PC-9 (cell line): ENCODE results near the gene CKS1B. TPM values are rescaled to one million over a fixed set of nuclear protein-coding genes. Genes with fewer than 3 reads are reported as not detected.

ENCODE experiments used
- BruUV-seq: library from RNA; stranded (reverse); fragments of 400-500 nt; replicated peaks from 2 replicates; lab custom pipeline; 2021; lab: Mats Ljungman, UMichigan
- CTCF ChIA-PET: fragments of 300-600 bp; sonication (Branson Sonifier 250); formaldehyde crosslinking; loops from one replicate; lab custom pipeline; 2022; ENCODE audit warnings: antibody characterized with exemption; lab: Charles Lee
- POLR2A ChIA-PET: fragments of 300-600 bp; sonication (Branson Sonifier 250); formaldehyde crosslinking; loops from one replicate; lab custom pipeline; 2022; ENCODE audit warnings: antibody characterized with exemption; ENCODE audit not compliant: unreplicated experiment; lab: Charles Lee
- DNase-seq, 2 experiments: peaks; one replicate each; pipeline versions ENCODE4 v3.0.0 to v3.0.0-alpha.2; 2015 to 2022; ENCODE audit warnings: mixed read lengths in 1 of 2
- H2AFZ ChIP-seq: fragments of 200-600 bp; sonication (generic); 2 replicates; pipeline ENCODE4 v1.8.1; 2017; ENCODE audit warnings: antibody characterized with exemption
- H3F3A ChIP-seq: fragments of 200-600 bp; sonication (generic); 2 replicates; pipeline ENCODE4 v1.8.1; 2017; ENCODE audit warnings: antibody characterized with exemption, mild to moderate bottlenecking, low read depth; ENCODE audit not compliant: insufficient read depth
- H3K27ac ChIP-seq: fragments of 200-600 bp; sonication (generic); 2 replicates; pipeline ENCODE4 v1.6.1; 2016; ENCODE audit warnings: mixed run types
- H3K27me3 ChIP-seq: fragments of 200-600 bp; sonication (generic); 2 replicates; pipeline ENCODE4 v1.6.1; 2016; ENCODE audit warnings: low read depth, mixed run types; ENCODE audit not compliant: insufficient read depth
- H3K36me3 ChIP-seq: fragments of 200-600 bp; sonication (generic); 2 replicates; pipeline ENCODE4 v1.6.1; 2016; ENCODE audit warnings: low read depth, mixed run types
- H3K4me1 ChIP-seq: fragments of 200-600 bp; sonication (generic); replicated peaks from 2 replicates; pipeline ENCODE4 v1.6.1; 2016; ENCODE audit warnings: mixed run types; ENCODE audit not compliant: insufficient read depth
- H3K4me2 ChIP-seq: fragments of 200-600 bp; sonication (generic); 2 replicates; pipeline ENCODE4 v1.6.1; 2017; ENCODE audit warnings: mixed run types
- H3K4me3 ChIP-seq: fragments of 200-600 bp; sonication (generic); 2 replicates; pipeline ENCODE4 v1.6.1; 2016; ENCODE audit warnings: mixed run types
- H3K79me2 ChIP-seq: fragments of 200-600 bp; sonication (generic); 2 replicates; pipeline ENCODE4 v1.6.1; 2017; ENCODE audit warnings: low read depth, mixed run types
- H3K9me2 ChIP-seq: fragments of 200-600 bp; sonication (generic); 2 replicates; pipeline ENCODE4 v1.8.1; 2017; ENCODE audit warnings: mild to moderate bottlenecking; ENCODE audit not compliant: insufficient read depth
- H3K9me3 ChIP-seq: fragments of 200-600 bp; sonication (generic); 2 replicates; pipeline ENCODE4 v1.8.1; 2016; ENCODE audit warnings: low read depth; ENCODE audit not compliant: insufficient read depth
- H4K20me1 ChIP-seq: fragments of 200-600 bp; sonication (generic); 2 replicates; pipeline ENCODE4 v1.8.1; 2017; ENCODE audit not compliant: insufficient read depth
- EZH2 ChIP-seq: fragments of 200-600 bp; sonication (generic); IDR thresholded peaks from 2 replicates; pipeline ENCODE4 v1.8.0; 2017; ENCODE audit warnings: antibody characterized with exemption, low read depth
- intact Hi-C: fragments of 100-400 bp; cut with micrococcal nuclease; formaldehyde crosslinking; loops from one replicate; pipeline ENCODE4 v1.10.0; 2022; ENCODE audit not compliant: unreplicated experiment
- total RNA-seq: library from RNA; stranded (reverse); gene quantifications from 2 replicates; pipeline ENCODE4 v1.2.3, GENCODE V29; 2021
- TF ChIP-seq, protein P1 (sequence below): fragments of 200-600 bp; sonication (generic); conservative IDR thresholded peaks from 2 replicates; pipeline ENCODE4 v1.6.1; 2017; ENCODE audit warnings: mixed run types, antibody characterized with exemption, mild to moderate bottlenecking, moderate library complexity

Gene CKS1B
- total RNA-seq, 1 experiment from 2014 or later = 236 TPM

DNA sequence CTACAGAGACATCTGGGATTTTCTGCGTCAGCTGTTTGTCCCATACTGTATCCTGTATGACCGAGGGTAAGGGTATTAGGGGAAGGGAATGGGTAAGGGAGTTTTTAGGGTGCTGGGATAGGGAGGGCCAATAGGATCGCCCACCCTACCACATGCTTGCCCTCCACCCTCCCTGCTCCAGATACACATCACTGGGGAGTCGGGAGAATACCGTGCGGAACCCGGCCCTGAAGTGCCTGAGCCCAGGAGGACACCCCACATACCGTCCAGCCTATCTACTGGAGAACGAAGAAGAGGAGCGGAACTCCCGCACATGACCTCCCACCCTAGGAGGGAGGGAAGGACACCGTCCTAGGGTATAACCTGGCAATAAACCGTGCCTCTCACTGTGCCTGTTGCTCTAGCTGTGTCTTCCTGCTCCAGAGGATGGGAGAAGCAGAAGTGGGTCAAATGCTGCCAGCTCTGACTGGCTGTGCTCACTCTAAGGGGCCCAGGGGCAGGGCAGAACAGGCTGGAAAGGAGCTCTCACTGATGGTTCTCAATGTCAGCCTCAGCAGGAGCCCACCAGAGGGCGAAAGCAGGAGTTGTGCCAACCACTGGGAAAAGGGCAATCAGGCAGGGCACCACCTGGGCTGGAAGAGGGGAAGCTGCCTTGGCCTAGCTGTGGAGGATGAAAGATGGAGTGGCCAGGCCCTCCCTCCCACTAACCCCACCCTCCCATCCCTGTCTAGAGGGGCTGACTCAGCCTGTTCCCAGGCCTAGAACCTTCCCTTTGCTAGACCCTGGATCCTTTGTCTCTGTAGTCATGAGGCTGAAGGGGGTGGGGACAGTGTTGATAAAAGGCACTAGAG lies 18.5 kb downstream of the CKS1B start:
- Histone ChIP-seq H3K79me2 (peaks cover 12% of the 10 kb centered on the region), H3K9me3 (no peaks in the 10 kb centered on the region), H3K4me3 (no peak overlapping the region), H3K27me3 (no peaks in the 10 kb centered on the region), H3K4me1 (peaks cover 19% of the 10 kb centered on the region), H3K4me2 (no peak overlapping the region), H4K20me1 (no peaks in the 10 kb centered on the region), H3K27ac (no peak overlapping the region), H3K9me2 (no peaks in the 10 kb centered on the region), H2AFZ (no peak overlapping the region), H3K36me3 (peaks cover 9% of the 10 kb centered on the region), H3F3A (peaks cover 54% of the 10 kb centered on the region)
- intact Hi-C loops = no loop called here
- POLR2A ChIA-PET = interaction anchor here (0.5 to 0.7 kb wide), 5 partner anchors 8 to 939 kb away, joined by 3 to 16 read pairs (median 6); partner anchors contain the start of gene PBXIP1
- CTCF ChIA-PET = no interaction called here
- no peak for DNase-seq
- no TSS peak for BruUV-seq
- TF ChIP-seq EZH2 = no peak
- TF ChIP-seq, protein P1, sequence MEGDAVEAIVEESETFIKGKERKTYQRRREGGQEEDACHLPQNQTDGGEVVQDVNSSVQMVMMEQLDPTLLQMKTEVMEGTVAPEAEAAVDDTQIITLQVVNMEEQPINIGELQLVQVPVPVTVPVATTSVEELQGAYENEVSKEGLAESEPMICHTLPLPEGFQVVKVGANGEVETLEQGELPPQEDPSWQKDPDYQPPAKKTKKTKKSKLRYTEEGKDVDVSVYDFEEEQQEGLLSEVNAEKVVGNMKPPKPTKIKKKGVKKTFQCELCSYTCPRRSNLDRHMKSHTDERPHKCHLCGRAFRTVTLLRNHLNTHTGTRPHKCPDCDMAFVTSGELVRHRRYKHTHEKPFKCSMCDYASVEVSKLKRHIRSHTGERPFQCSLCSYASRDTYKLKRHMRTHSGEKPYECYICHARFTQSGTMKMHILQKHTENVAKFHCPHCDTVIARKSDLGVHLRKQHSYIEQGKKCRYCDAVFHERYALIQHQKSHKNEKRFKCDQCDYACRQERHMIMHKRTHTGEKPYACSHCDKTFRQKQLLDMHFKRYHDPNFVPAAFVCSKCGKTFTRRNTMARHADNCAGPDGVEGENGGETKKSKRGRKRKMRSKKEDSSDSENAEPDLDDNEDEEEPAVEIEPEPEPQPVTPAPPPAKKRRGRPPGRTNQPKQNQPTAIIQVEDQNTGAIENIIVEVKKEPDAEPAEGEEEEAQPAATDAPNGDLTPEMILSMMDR = no peak; the same call in 1 of the 2 replicates

DNA sequence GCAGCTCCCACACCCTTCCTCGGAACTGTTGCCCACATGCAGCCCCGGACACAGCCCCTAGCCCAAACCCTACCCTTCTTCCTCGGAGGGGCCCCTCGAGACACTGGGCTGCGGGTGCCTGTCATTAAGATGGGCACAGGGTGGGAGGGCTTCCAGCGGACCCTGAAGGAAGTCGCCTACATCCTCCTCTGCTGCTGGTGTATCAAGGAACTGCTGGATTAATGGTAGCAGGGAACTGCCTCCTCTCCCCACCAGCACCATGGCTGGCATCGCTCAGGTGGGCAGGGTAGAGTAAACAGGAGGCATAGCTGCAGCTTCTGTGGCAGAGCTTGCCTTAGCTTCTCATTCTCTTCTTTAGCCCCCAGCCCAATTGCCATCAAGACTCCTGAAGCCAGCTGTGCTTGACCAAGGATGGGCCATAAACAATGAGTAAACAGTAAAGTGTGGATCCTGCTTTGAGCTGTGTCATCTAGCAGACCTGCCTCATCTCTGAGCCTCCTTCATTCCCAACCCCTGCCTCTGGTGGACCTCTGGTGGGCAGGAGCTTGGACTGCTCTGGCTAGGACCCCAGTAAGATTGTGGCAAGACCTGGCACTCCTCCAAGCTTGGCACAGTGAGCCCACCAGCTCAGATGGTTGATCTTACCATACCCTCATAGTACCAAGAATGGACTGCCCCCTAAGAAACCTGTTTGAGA lies 19.2 kb downstream of the CKS1B start, which contains the start of gene LENEP:
Gene LENEP (plus strand): TSS at position 15 of the 697 bp plus-strand sequence. CDS start 22 bp downstream, at position 37.
- intact Hi-C loops = no loop called here
- H3F3A ChIP-seq = peaks cover 53% of the 10 kb centered on the region
- TF ChIP-seq, protein P1 = no peak
- TF ChIP-seq EZH2 = no peak
- H3K4me2 ChIP-seq = no peak within 1 kb of the TSS
- H3K9me2 ChIP-seq = no peaks in the 10 kb centered on the region
- H3K27ac ChIP-seq = peak within 1 kb of the TSS; percentile 20
- BruUV-seq = no TSS peak
- H3K4me3 ChIP-seq = no peak within 1 kb of the TSS
- H3K9me3 ChIP-seq = no peaks in the 10 kb centered on the region
- peaks cover 3% of the 10 kb centered on the region; the same call in 1 of the 2 replicates for H3K36me3 ChIP-seq
- POLR2A ChIA-PET = interaction anchor here (0.5 to 1.1 kb wide), 8 partner anchors 7 to 938 kb away, joined by 3 to 16 read pairs (median 4); partner anchors contain the start of genes FLAD1 and PBXIP1
- H3K79me2 ChIP-seq = peaks cover 4% of the 10 kb centered on the region; the same call in 1 of the 2 replicates
- CTCF ChIA-PET = interaction anchor here (0.6 to 0.7 kb wide), 3 partner anchors 22 to 45 kb away, joined by 3 to 4 read pairs (median 3); no protein-coding TSS in a partner anchor
- peaks cover 19% of the 10 kb centered on the region; the same call in 1 of the 2 replicates for H3K4me1 ChIP-seq
- no peaks in the 10 kb centered on the region for H3K27me3 ChIP-seq
- no peak within 1 kb of the TSS for H2AFZ ChIP-seq
- no peak for DNase-seq
- no peaks in the 10 kb centered on the region for H4K20me1 ChIP-seq

DNA sequence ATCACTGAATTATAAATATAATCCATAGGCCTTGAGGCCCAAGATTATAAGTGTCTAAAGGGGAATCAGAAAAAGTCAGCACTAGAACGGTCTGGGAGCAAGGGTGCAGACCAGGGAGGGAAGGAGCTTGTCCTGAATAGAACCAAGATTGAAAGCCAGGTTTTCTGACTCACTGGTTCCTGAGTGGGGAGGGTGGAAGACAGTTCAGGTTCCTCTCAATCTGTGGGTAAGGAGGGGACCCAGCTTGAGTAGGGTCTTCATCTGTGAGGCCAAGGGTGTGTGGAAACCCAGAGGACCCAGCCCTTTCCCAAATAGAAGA lies 19.7 kb downstream of the CKS1B start:
- no TSS peak for BruUV-seq

More for the DNA sequence above, 19.7 kb downstream of the CKS1B start:
- no peaks in the 10 kb centered on the region for H3K9me3 ChIP-seq
- ChIA-PET CTCF (interaction anchor here (0.6 to 0.7 kb wide), 3 partner anchors 22 to 44 kb away, joined by 3 to 4 read pairs (median 3); no protein-coding TSS in a partner anchor), POLR2A (interaction anchor here (0.7 to 1.1 kb wide), 4 partner anchors 8 to 62 kb away, joined by 3 to 6 read pairs (median 4); partner anchors contain the start of gene FLAD1)
- H3K4me3 ChIP-seq = no peak overlapping the region
- intact Hi-C loops = no loop called here
- no peaks in the 10 kb centered on the region for H3K27me3 ChIP-seq
- H3K79me2 ChIP-seq = no peaks in the 10 kb centered on the region; the same call in 1 of the 2 replicates
- H3K27ac ChIP-seq = peak overlapping the region; percentile 20
- no peaks in the 10 kb centered on the region for H3K36me3 ChIP-seq
- H4K20me1 ChIP-seq = no peaks in the 10 kb centered on the region
- no peak overlapping the region for H3K4me2 ChIP-seq
- H3K4me1 ChIP-seq = peaks cover 19% of the 10 kb centered on the region; the same call in 1 of the 2 replicates
- no peak for DNase-seq
- H3K9me2 ChIP-seq = no peaks in the 10 kb centered on the region
- peaks cover 48% of the 10 kb centered on the region for H3F3A ChIP-seq
- no peak overlapping the region for H2AFZ ChIP-seq
- TF ChIP-seq, protein P1 = no peak
- TF ChIP-seq EZH2 = no peak
